ENCODE results near the gene KDELR3. TPM values are rescaled to one million over a fixed set of nuclear protein-coding genes. Genes with fewer than 3 reads are reported as not detected.

Gene KDELR3
- total and polyA plus RNA-seq, 4 experiments from 2014 or later = 0.10 to 0.24 TPM; not detected in 2

GRCh38 chr22:38423512-38424503 is 44.1 kb upstream of the KDELR3 start:
- intact Hi-C loops (cut with micrococcal nuclease) = no loop called here
- H3K4me1 Mint-ChIP-seq = no peaks in the 10 kb centered on the region
- Histone ChIP-seq H3K36me3 (ENCODE audit: insufficient read depth, low read length) (no peaks in the 10 kb centered on the region), H3K4me3 (ENCODE audit: low read length in 2 of 2) (no peak overlapping the region), H3K9me3 (ENCODE audit: control insufficient read depth in 1 of 2, low read length in 2 of 2) (no peaks in the 10 kb centered on the region), H3K27me3 (ENCODE audit: insufficient read depth, low read length) (no peaks in the 10 kb centered on the region), H3K27ac (ENCODE audit: low read depth, low read length) (no peak overlapping the region), H3K4me1 (ENCODE audit: insufficient read depth, low read length) (no peaks in the 10 kb centered on the region)
- ChIA-PET CTCF (ENCODE audit: partially characterized antibody) (no interaction called here), POLR2A (ENCODE audit: partially characterized antibody) (no interaction called here)
- H3K9me3 Mint-ChIP-seq = peaks cover 0 to 1% (median 0%) of the 10 kb centered on the region in 8 donors
- no peaks in the 10 kb centered on the region for H3K36me3 Mint-ChIP-seq
- no peak overlapping the region for H3K4me3 Mint-ChIP-seq
- no peak for DNase-seq
- H3K27ac Mint-ChIP-seq = no peak overlapping the region
- no peaks in the 10 kb centered on the region for H3K27me3 Mint-ChIP-seq

GRCh38 chr22:38424525-38425080 is 43.3 kb upstream of the KDELR3 start:
- Mint-ChIP-seq H3K4me3 (no peak overlapping the region), H3K9me3 (peaks cover 0 to 1% (median 0%) of the 10 kb centered on the region in 8 donors), H3K4me1 (no peaks in the 10 kb centered on the region), H3K27ac (no peak overlapping the region), H3K36me3 (no peaks in the 10 kb centered on the region), H3K27me3 (no peaks in the 10 kb centered on the region)
- POLR2A ChIA-PET (ENCODE audit: partially characterized antibody) = no interaction called here
- no peak for DNase-seq
- CTCF ChIA-PET (ENCODE audit: partially characterized antibody) = no interaction called here
- Histone ChIP-seq H3K4me3 (ENCODE audit: low read length in 2 of 2) (no peak overlapping the region), H3K36me3 (ENCODE audit: insufficient read depth, low read length) (no peaks in the 10 kb centered on the region), H3K27me3 (ENCODE audit: insufficient read depth, low read length) (no peaks in the 10 kb centered on the region), H3K9me3 (ENCODE audit: control insufficient read depth in 1 of 2, low read length in 2 of 2) (no peaks in the 10 kb centered on the region), H3K4me1 (ENCODE audit: insufficient read depth, low read length) (no peaks in the 10 kb centered on the region), H3K27ac (ENCODE audit: low read depth, low read length) (no peak overlapping the region)
- intact Hi-C loops (cut with micrococcal nuclease) = no loop called here

GRCh38 chr22:38426628-38427027 is 41.3 kb upstream of the KDELR3 start:
- no peaks in the 10 kb centered on the region for H3K36me3 Mint-ChIP-seq
- CTCF ChIA-PET (ENCODE audit: partially characterized antibody) = no interaction called here

GRCh38 chr22:38427465-38427864 is 40.4 kb upstream of the KDELR3 start:
- Mint-ChIP-seq H3K27ac (no peak overlapping the region), H3K4me3 (no peak overlapping the region), H3K4me1 (no peaks in the 10 kb centered on the region), H3K27me3 (no peaks in the 10 kb centered on the region), H3K9me3 (peaks cover 0 to 1% (median 0%) of the 10 kb centered on the region in 8 donors), H3K36me3 (no peaks in the 10 kb centered on the region)
- H3K36me3 ChIP-seq (ENCODE audit: insufficient read depth, low read length) = no peaks in the 10 kb centered on the region
- POLR2A ChIA-PET (ENCODE audit: partially characterized antibody) = no interaction called here
- no peaks in the 10 kb centered on the region for H3K4me1 ChIP-seq (ENCODE audit: insufficient read depth, low read length)
- H3K9me3 ChIP-seq (ENCODE audit: control insufficient read depth in 1 of 2, low read length in 2 of 2) = no peaks in the 10 kb centered on the region
- intact Hi-C loops (cut with micrococcal nuclease) = no loop called here
- no peaks in the 10 kb centered on the region for H3K27me3 ChIP-seq (ENCODE audit: insufficient read depth, low read length)
- H3K4me3 ChIP-seq (ENCODE audit: low read length in 2 of 2) = no peak overlapping the region
- no peak overlapping the region for H3K27ac ChIP-seq (ENCODE audit: low read depth, low read length)
- DNase-seq = no peak
- CTCF ChIA-PET (ENCODE audit: partially characterized antibody) = no interaction called here

More at GRCh38 chr22:38426628-38427027, 41.3 kb upstream of the KDELR3 start:
- peaks cover 0 to 1% (median 0%) of the 10 kb centered on the region in 8 donors for H3K9me3 Mint-ChIP-seq
- H3K27me3 Mint-ChIP-seq = no peaks in the 10 kb centered on the region
- H3K4me1 Mint-ChIP-seq = no peaks in the 10 kb centered on the region
- no peaks in the 10 kb centered on the region for H3K4me1 ChIP-seq (ENCODE audit: insufficient read depth, low read length)
- H3K36me3 ChIP-seq (ENCODE audit: insufficient read depth, low read length) = no peaks in the 10 kb centered on the region
- no peak overlapping the region for H3K27ac Mint-ChIP-seq
- H3K4me3 ChIP-seq (ENCODE audit: low read length in 2 of 2) = no peak overlapping the region
- H3K4me3 Mint-ChIP-seq = no peak overlapping the region
- intact Hi-C loops (cut with micrococcal nuclease) = no loop called here
- H3K9me3 ChIP-seq (ENCODE audit: control insufficient read depth in 1 of 2, low read length in 2 of 2) = no peaks in the 10 kb centered on the region
- POLR2A ChIA-PET (ENCODE audit: partially characterized antibody) = no interaction called here
- H3K27ac ChIP-seq (ENCODE audit: low read depth, low read length) = no peak overlapping the region
- H3K27me3 ChIP-seq (ENCODE audit: insufficient read depth, low read length) = no peaks in the 10 kb centered on the region
- no peak for DNase-seq

GRCh38 chr22:38427940-38428339 is 40.0 kb upstream of the KDELR3 start:
- Histone ChIP-seq H3K4me1 (ENCODE audit: insufficient read depth, low read length) (no peaks in the 10 kb centered on the region), H3K4me3 (ENCODE audit: low read length in 2 of 2) (no peak overlapping the region), H3K27ac (ENCODE audit: low read depth, low read length) (no peak overlapping the region), H3K36me3 (ENCODE audit: insufficient read depth, low read length) (no peaks in the 10 kb centered on the region), H3K27me3 (ENCODE audit: insufficient read depth, low read length) (no peaks in the 10 kb centered on the region), H3K9me3 (ENCODE audit: control insufficient read depth in 1 of 2, low read length in 2 of 2) (no peaks in the 10 kb centered on the region)
- intact Hi-C loops (cut with micrococcal nuclease) = no loop called here
- POLR2A ChIA-PET (ENCODE audit: partially characterized antibody) = no interaction called here
- Mint-ChIP-seq H3K9me3 (peaks cover 0 to 1% (median 0%) of the 10 kb centered on the region in 8 donors), H3K36me3 (no peaks in the 10 kb centered on the region), H3K27me3 (no peaks in the 10 kb centered on the region), H3K27ac (no peak overlapping the region), H3K4me3 (no peak overlapping the region), H3K4me1 (no peaks in the 10 kb centered on the region)
- no peak for DNase-seq
- CTCF ChIA-PET (ENCODE audit: partially characterized antibody) = no interaction called here

GRCh38 chr22:38428714-38429113 is 39.2 kb upstream of the KDELR3 start:
- Histone ChIP-seq H3K27me3 (ENCODE audit: insufficient read depth, low read length) (no peaks in the 10 kb centered on the region), H3K4me3 (ENCODE audit: low read length in 2 of 2) (no peak overlapping the region), H3K9me3 (ENCODE audit: control insufficient read depth in 1 of 2, low read length in 2 of 2) (no peaks in the 10 kb centered on the region), H3K4me1 (ENCODE audit: insufficient read depth, low read length) (no peaks in the 10 kb centered on the region), H3K27ac (ENCODE audit: low read depth, low read length) (no peak overlapping the region), H3K36me3 (ENCODE audit: insufficient read depth, low read length) (no peaks in the 10 kb centered on the region)
- ChIA-PET CTCF (ENCODE audit: partially characterized antibody) (no interaction called here), POLR2A (ENCODE audit: partially characterized antibody) (no interaction called here)
- Mint-ChIP-seq H3K36me3 (no peaks in the 10 kb centered on the region), H3K27ac (no peak overlapping the region), H3K9me3 (peaks cover 0 to 1% (median 0%) of the 10 kb centered on the region in 8 donors), H3K4me3 (no peak overlapping the region), H3K27me3 (no peaks in the 10 kb centered on the region), H3K4me1 (no peaks in the 10 kb centered on the region)
- intact Hi-C loops (cut with micrococcal nuclease) = no loop called here
- no peak for DNase-seq

GRCh38 chr22:38429499-38430068 is 38.3 kb upstream of the KDELR3 start:
- H3K36me3 ChIP-seq (ENCODE audit: insufficient read depth, low read length) = no peaks in the 10 kb centered on the region
- POLR2A ChIA-PET (ENCODE audit: partially characterized antibody) = no interaction called here
- H3K4me1 Mint-ChIP-seq = no peaks in the 10 kb centered on the region

More at GRCh38 chr22:38429499-38430068, 38.3 kb upstream of the KDELR3 start:
- Mint-ChIP-seq H3K9me3 (peaks cover 0 to 1% (median 0%) of the 10 kb centered on the region in 8 donors), H3K4me3 (no peak overlapping the region), H3K27ac (no peak overlapping the region), H3K27me3 (peaks cover 0 to 2% of the 10 kb centered on the region in 2 donors), H3K36me3 (no peaks in the 10 kb centered on the region)
- H3K4me3 ChIP-seq (ENCODE audit: low read length in 2 of 2) = no peak overlapping the region
- no peak for DNase-seq
- intact Hi-C loops (cut with micrococcal nuclease) = no loop called here
- H3K27ac ChIP-seq (ENCODE audit: low read depth, low read length) = no peak overlapping the region
- CTCF ChIA-PET (ENCODE audit: partially characterized antibody) = no interaction called here
- no peaks in the 10 kb centered on the region for H3K4me1 ChIP-seq (ENCODE audit: insufficient read depth, low read length)
- no peaks in the 10 kb centered on the region for H3K9me3 ChIP-seq (ENCODE audit: control insufficient read depth in 1 of 2, low read length in 2 of 2)
- H3K27me3 ChIP-seq (ENCODE audit: insufficient read depth, low read length) = no peaks in the 10 kb centered on the region
